Measurements from ENCODE around the gene KRTAP10-4.
"Not testable (repeated sequence)": the region's sequence is repeated elsewhere in the genome, so short reads cannot be mapped to it uniquely, and the experiment has no call there.

Gene KRTAP10-4

GRCh38 chr21:44534688-44535087 lies 38.8 kb upstream of the KRTAP10-4 start:
- DNase-seq (ENCODE audit: low read depth) = no peak

DNA sequence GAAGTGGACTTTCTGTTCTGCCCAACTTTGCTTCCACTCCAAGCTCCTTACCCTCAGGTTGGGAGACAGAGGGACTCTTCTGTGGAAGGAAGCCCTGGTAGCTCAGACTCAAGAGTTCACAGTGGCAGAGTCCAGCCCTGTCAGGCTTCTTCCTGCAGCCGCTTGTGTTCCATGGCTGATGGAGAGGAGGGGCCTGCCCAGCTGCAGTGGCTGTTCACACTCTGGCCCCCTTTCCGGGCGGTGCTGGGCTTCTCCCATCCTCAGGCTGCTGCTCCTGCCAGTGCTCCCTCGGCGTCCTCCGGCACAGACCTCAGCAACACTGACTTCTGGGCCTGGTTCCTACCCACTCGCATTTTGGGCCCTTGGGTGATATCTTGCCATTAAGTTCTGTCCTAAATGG lies 37.6 kb upstream of the KRTAP10-4 start:
- DNase-seq (ENCODE audit: low read depth) = no peak

DNA sequence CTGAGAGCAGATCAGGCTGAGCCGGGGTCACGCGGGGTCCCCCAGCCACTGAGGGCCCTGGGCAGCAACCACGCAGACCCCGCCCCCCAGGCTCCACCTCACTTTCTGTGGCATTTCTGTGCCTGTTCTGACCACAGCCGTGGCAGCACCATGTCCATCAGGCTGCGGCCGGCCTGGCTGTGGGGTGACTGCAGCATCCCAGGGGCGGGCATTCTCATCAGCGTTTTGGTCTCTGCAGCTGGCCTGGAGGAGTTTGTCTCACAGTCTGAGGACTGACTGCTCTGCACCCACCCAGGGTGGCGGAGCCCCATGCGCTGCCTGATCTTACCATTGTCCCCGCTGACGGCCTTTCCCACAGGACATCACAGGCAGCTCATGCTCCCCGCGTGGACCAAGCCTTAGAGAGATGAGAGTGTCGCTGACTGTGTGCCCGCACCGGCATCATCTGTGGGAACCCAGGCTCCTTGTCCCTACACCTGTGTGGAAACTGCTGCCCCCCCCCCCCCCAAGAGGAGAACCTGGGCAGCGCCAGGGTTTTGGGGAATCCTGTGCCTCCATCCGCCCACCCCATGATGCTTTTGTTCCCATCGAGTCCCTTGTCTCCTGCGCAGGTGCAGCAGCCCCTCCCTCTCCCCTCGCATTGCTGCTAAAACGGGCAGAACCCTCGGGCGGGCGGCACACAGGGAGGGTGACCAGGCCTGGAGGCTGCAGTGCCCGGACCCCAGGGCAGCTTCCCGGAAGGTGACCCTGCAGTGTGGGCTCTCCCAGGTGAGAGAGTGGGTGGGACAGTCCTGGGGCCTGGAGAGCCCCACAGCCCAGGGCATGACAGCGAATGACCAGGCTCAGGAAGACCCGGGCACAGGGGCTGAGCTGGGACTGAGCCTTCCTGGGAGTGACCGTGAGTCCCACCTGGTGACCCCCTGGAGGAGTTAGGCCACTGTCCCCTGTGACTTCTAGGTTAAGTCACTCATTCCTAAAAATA lies 35.3 kb upstream of the KRTAP10-4 start:
- no peak for DNase-seq (ENCODE audit: low read depth)

GRCh38 chr21:44539046-44539445 lies 34.5 kb upstream of the KRTAP10-4 start:
- no peak for DNase-seq (ENCODE audit: low read depth)

DNA sequence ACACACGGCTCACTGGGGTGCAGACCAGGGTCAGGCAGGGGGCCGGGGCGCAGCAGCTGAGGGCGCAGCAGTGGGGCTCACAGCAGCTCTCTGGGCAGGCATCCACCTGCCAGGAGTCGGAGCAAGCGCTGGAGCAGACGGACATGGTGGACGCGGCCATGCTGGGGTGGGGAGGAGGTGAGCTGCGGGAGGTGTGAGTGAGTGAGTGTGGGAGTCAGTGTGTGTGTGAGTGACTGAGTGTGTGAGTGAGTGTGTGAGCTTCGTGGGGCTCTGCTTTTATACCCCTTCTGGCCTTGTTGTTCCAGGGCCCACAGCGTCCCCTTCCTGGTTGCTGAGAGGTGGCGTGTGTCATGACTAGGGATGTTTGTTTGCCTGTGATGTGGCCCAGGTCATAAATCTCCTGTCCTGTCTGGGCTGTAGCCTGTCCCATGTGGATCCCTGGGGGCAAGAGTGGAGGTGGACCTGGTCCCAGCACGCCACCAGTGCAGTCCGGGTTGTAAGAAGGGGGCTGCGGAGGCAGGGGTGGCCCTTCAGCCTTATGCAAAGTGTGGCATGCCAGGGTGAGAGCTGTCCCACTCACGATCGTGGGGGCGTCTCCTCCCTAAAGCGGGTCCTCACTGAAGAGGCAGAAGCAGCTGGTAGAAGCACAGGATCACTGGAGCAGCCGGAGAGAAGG lies 33.4 kb upstream of the KRTAP10-4 start, which contains the start of gene KRTAP10-1:
KRTAP10-1 (minus strand) TSS at position 205 of the 676 bp plus-strand sequence; CDS start at position 160, 45 bp downstream.
- no peak for DNase-seq (ENCODE audit: low read depth)

DNA sequence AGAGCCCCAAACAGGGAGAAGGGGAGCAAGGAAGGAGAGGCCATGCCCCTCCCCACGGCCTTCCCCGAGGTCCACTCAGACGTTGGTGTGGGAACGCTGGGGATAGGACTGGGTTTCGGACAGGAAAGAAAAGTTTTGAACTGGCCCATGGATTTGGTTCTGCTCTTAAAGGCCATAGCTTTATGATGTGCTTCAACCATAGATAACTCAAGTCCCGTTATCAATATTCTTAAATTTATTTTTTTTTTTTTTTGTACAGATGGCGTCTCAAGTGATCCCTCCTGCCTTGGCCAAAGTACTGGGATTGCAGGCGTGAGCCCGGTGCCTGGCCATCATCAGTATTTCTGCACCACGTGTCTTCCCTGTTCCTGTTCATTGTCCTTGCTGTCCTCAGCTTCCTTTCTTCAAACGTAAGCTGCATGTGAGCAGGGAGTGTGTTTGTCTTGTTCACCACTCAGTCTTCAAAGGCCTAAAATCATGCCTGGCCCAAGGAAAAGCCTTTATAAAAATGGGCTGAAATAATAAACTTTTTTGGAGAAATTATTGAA lies 32.7 kb upstream of the KRTAP10-4 start:
- DNase-seq (ENCODE audit: low read depth) = no peak

DNA sequence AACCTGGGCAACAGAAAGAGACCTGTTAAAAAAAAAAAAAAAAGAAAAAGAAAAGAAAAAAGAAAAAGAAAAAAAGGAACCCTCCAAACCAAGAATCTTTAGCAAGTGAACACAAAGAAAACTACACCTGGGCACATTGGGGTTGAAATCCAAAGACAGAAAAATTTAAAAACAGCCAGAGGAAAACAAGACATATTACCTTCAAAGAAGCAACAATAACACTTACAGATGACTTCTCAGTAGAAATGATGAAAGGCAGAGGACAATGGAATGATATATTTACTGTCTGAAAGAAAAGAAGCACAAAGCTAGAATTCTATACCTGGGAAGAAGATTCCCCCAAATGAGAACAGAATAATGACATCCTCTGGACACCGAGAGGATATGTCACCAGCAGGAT lies 30.8 kb upstream of the KRTAP10-4 start:
- no peak for DNase-seq (ENCODE audit: low read depth)

- DNase-seq (ENCODE audit: low read depth) = no peak
Observed at GRCh38 chr21:44544566-44544965, 29.0 kb upstream of the KRTAP10-4 start.

DNA sequence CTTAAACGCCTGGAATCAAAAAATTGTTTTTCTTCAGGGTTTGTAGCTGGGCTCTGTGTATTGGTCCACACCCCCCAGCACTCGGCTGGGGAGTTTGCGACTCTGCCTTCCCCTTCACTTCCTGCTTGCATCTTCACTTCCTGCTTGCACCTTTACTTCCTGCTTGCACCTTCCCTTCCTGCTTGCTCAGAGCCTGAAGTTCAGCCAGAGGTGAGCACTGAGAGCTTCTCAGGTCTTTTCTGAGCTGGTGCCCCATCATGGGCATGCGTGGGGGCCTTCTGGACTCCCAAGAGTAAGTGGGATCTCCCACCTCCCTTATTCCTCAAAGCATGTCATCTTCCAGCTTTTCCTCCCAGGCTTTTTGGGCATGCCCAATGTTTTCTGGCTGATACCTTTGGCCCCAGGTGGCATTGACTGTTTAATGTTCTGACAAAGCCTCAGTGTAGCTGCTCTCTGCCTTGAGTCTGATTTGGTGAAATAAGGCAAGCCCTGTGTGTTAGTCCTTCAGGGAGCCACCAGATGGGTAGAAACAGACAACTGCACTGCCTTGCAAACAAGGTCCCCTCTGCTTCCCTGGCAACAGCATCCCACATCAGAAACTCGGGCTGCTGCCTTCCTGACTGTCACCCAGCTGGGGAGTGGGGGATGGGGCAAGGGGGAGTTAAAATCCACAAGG lies 25.7 kb upstream of the KRTAP10-4 start:
- no peak for DNase-seq (ENCODE audit: low read depth)

- no peak for DNase-seq (ENCODE audit: low read depth)
Observed at GRCh38 chr21:44548381-44548780, 25.1 kb upstream of the KRTAP10-4 start.

- DNase-seq (ENCODE audit: low read depth) = no peak
Observed at GRCh38 chr21:44548922-44549321, 24.6 kb upstream of the KRTAP10-4 start.

- no peak for DNase-seq (ENCODE audit: low read depth)
Observed at GRCh38 chr21:44549525-44550211, 23.9 kb upstream of the KRTAP10-4 start.

- not testable (repeated sequence) for DNase-seq (ENCODE audit: low read depth)
Observed at GRCh38 chr21:44550285-44550684, 23.2 kb upstream of the KRTAP10-4 start.

DNA sequence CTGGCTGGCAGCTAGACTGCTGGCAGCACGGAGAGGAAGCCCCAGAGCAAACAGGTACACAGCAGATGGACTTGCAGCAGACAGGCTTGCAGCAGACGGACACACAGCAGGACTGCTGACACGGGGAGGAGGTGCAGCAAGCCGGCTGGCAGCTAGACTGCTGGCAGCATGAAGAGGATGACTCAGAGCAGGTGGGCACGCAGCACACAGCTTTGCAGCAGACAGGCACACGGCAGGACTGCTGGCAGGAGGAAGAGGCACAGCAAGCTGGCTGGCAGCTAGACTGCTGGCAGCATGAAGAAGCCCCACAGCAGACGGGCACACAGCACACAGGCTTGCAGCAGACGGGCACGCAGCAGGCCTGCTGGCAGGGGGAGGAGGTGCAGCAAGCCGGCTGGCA lies 22.7 kb upstream of the KRTAP10-4 start:
- DNase-seq (ENCODE audit: low read depth) = no peak

- DNase-seq (ENCODE audit: low read depth) = no peak
Observed at GRCh38 chr21:44551340-44551961, 22.1 kb upstream of the KRTAP10-4 start, which contains the start of gene KRTAP10-2. Gene KRTAP10-2 (minus strand): TSS chr21:44551505. CDS start chr21:44551458, 47 bp downstream.

DNA sequence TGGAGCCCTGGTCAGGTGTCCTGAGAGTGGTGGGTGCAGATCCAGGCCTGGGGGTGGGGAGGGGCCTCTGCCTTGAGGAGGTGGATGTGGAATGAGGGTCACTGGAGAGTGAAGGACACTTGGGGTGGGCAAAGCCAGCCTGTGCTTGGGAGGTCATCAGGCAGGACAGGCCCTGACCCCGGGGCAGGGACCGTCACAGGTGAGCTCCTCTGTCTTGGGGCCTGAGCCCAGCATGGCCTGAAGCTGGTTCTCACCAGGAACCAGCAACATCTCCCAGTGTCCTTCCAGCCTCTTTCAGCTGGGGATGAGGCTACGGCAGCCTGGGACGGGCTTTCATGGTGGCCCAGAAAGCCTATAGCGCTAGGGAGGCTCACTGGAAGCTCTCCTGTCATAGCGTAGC lies 21.4 kb upstream of the KRTAP10-4 start:
- DNase-seq (ENCODE audit: low read depth) = no peak

DNA sequence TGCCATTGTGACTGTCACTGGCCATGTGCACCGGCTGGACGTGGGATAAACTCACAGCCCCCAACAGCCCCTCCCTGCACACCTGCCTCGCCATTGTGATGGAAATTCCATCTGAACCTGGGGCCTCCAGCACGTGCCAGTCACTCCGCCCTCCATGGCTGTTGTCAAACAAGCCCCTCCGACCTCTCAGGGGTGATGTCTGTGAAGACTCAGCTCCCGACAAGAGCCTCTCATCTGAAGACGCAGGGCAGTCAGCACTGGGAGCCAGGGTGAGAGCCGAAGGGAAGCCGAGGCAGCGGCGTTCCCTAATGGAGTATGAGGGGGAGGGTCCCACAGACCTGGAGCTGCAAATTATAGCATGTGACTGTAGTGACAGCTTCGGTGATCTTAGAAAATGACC lies 20.8 kb upstream of the KRTAP10-4 start:
- DNase-seq (ENCODE audit: low read depth) = no peak

DNA sequence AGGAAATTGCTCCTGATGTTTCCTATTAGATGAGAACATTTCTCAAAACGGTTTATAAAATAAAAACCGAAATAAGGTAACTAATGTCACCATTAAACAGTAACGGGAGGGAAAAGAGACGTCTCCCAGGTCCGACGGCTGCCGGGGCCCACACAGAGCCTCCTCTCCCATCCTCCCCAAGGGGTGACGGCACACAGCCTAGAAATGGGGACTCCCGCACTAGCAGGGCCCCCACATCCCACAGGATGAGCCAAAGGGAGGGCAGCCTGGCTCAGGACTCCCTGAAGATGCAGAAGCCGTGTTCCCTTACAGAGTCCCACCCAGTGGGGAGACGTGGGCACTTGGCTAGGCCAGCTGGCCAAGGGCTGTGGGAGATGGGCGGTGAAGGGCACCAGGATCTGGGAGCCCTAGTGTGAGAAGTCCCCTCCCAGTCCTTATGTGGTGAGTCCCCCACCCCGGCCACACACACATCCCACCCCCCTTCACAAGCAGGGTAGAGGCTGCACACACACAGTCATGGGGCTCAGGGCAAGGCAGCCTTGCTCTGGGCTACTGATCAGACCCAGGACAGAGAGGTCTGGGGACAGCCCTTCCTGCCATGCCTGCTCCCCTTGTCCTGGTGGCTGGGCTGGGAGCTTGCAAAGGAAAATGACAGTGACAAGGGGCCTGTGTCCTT lies 18.2 kb upstream of the KRTAP10-4 start:
- DNase-seq (ENCODE audit: low read depth) = no peak

- DNase-seq (ENCODE audit: low read depth) = no peak
Observed at GRCh38 chr21:44556879-44557278, 16.6 kb upstream of the KRTAP10-4 start.

Data from GM04504 (cell line).